Smooth muscle cell (in vitro differentiated cells): ENCODE measurements around the gene DCPS. TPM values are rescaled to one million over a fixed set of nuclear protein-coding genes. Genes with fewer than 3 reads are reported as not detected.

Experiments used
- DNase-seq: peaks from one replicate; lab custom pipeline; 2025; ENCODE audit not compliant: unreplicated experiment; lab: John Stamatoyannopoulos, UW
- H2AFZ ChIP-seq: fragments of 200-600 bp; sonication (generic); 2 replicates; pipeline ENCODE4 v1.6.0; 2016; ENCODE audit warnings: antibody characterized with exemption, low read depth, mild to moderate bottlenecking
- H3F3A ChIP-seq: fragments of 200-600 bp; sonication (generic); 2 replicates; pipeline ENCODE4 v1.6.0; 2017; ENCODE audit warnings: antibody characterized with exemption, low read depth
- H3K27ac ChIP-seq: fragments of 200-600 bp; sonication (generic); 2 replicates; pipeline ENCODE4 v1.5.1; 2016; ENCODE audit warnings: low read depth, mild to moderate bottlenecking
- H3K27me3 ChIP-seq: fragments of 200-600 bp; sonication (generic); 2 replicates; pipeline ENCODE4 v1.6.1; 2016; ENCODE audit warnings: low read depth, mild to moderate bottlenecking
- H3K36me3 ChIP-seq: fragments of 200-600 bp; sonication (generic); 2 replicates; pipeline ENCODE4 v1.5.1; 2016; ENCODE audit warnings: low read depth
- H3K4me1 ChIP-seq: fragments of 200-600 bp; sonication (generic); 2 replicates; pipeline ENCODE4 v1.5.1; 2016; ENCODE audit warnings: low read depth
- H3K4me2 ChIP-seq: fragments of 200-600 bp; sonication (generic); 2 replicates; pipeline ENCODE4 v1.6.0; 2016; ENCODE audit warnings: mild to moderate bottlenecking
- H3K4me3 ChIP-seq: fragments of 200-600 bp; sonication (generic); 2 replicates; pipeline ENCODE4 v1.5.1; 2016; ENCODE audit warnings: mild to moderate bottlenecking
- H3K79me2 ChIP-seq: fragments of 200-600 bp; sonication (generic); 2 replicates; pipeline ENCODE4 v1.6.0; 2016; ENCODE audit warnings: low read depth, mild to moderate bottlenecking
- H3K9ac ChIP-seq: fragments of 200-600 bp; sonication (generic); 2 replicates; pipeline ENCODE4 v1.6.0; 2016; ENCODE audit warnings: low read depth
- H3K9me3 ChIP-seq: fragments of 200-600 bp; sonication (generic); replicated peaks from 2 replicates; pipeline ENCODE4 v1.5.1; 2016; ENCODE audit warnings: low read depth
- H4K20me1 ChIP-seq: fragments of 200-600 bp; sonication (generic); 2 replicates; pipeline ENCODE4 v1.6.0; 2016; ENCODE audit warnings: low read depth
- WGBS: methylation state at CpG from one replicate; pipeline ENCODE4 v1.1.7; 2016; ENCODE audit warnings: low lambda C conversion rate; 5-methylcytosine and 5-hydroxymethylcytosine counted together
- polyA plus RNA-seq: library from polyadenylated mRNA; unstranded; fragments of >200 nt; fragmentation: Nextera tagmentation; extraction: Ambion mirVana; gene quantifications from 2 replicates; pipeline ENCODE4 v1.2.1, GENCODE V29; 2016
- total RNA-seq: library from RNA; depleted of rRNA; stranded (reverse); fragments of >200 nt; gene quantifications from 2 replicates; pipeline ENCODE4 v1.2.3, GENCODE V29; 2014
- TF ChIP-seq, protein P1 (sequence below): fragments of 200-600 bp; sonication (generic); IDR thresholded peaks from 2 replicates; pipeline ENCODE4 v1.5.1; 2017; ENCODE audit warnings: borderline replicate concordance, mild to moderate bottlenecking, antibody characterized with exemption; ENCODE audit not compliant: insufficient read depth, poor library complexity, severe bottlenecking

DCPS gene
- total and polyA plus RNA-seq, 2 experiments from 2014 or later = 19.0 to 25.4 TPM

DNA sequence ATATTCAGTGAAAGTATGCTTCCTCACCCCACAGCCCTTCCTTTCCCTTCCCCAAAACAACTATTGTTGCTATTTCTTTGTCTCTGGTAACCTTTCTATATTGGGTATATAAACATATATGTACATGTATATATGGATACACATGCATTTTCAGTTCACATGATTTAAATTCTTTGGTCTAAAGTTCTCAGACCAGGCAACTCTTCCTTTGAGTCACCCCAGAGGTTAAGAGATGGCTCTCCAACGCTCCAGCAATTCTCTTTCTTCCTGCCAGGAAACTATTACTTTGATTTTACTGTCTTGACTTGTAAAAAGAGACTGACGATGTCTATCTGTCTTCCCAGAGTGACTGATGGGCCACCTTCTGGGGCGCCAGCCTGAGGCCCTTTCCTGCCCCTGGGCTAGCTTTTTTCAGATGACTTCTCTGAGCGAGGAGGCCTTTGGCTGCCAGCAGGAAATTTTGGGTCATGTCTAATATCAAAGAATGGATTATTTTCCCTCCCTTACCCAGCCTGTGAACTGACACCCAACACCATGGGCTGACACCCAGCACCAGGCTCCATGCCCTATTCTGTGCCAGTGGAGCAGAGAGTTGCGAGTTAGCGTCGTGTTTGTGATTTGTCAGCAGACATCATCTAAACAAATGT, 37.2 kb downstream of the DCPS start:
- Histone ChIP-seq H4K20me1 (no peaks in the 10 kb centered on the region), H3K27me3 (no peaks in the 10 kb centered on the region), H3K27ac (peak overlapping the region; percentile 81), H3F3A (peaks cover 22% of the 10 kb centered on the region), H3K79me2 (no peaks in the 10 kb centered on the region), H3K36me3 (no peaks in the 10 kb centered on the region), H3K4me3 (no peak overlapping the region), H2AFZ (no peak overlapping the region), H3K4me2 (peak overlapping the region; percentile 60), H3K4me1 (peaks cover 38% of the 10 kb centered on the region), H3K9me3 (no peaks in the 10 kb centered on the region), H3K9ac (peak overlapping the region; percentile 26)
- TF ChIP-seq, protein P1, sequence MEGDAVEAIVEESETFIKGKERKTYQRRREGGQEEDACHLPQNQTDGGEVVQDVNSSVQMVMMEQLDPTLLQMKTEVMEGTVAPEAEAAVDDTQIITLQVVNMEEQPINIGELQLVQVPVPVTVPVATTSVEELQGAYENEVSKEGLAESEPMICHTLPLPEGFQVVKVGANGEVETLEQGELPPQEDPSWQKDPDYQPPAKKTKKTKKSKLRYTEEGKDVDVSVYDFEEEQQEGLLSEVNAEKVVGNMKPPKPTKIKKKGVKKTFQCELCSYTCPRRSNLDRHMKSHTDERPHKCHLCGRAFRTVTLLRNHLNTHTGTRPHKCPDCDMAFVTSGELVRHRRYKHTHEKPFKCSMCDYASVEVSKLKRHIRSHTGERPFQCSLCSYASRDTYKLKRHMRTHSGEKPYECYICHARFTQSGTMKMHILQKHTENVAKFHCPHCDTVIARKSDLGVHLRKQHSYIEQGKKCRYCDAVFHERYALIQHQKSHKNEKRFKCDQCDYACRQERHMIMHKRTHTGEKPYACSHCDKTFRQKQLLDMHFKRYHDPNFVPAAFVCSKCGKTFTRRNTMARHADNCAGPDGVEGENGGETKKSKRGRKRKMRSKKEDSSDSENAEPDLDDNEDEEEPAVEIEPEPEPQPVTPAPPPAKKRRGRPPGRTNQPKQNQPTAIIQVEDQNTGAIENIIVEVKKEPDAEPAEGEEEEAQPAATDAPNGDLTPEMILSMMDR = no peak
- DNase-seq = no peak
- 51% methylated on average over 7 of the region's 7 CpGs for WGBS

DNA sequence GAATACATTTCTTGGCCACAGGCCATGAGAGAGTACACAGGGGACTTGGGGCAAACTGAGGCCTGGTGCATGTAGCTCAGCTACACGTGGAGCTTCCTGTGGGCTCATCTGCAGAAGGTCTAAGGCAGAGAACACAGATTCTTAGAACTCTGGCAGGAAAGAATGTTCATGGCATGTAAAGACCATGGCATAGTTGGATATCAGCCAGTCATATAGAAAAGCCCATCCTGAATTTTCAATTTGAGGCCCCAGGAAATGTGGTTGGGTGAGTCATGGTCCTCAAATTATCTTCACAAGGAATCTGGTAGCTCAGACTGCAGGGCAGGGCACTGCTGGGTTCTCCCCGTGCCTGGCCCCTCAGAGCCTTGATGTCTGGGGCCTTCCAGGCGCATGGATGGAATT, 37.9 kb downstream of the DCPS start:
- Histone ChIP-seq H3K4me1 (peaks cover 38% of the 10 kb centered on the region), H3K9me3 (no peaks in the 10 kb centered on the region), H3K27ac (peak overlapping the region; percentile 81), H3K79me2 (no peaks in the 10 kb centered on the region), H3K27me3 (no peaks in the 10 kb centered on the region), H3K36me3 (no peaks in the 10 kb centered on the region), H3K4me3 (no peak overlapping the region), H4K20me1 (no peaks in the 10 kb centered on the region), H2AFZ (no peak overlapping the region), H3F3A (peaks cover 18% of the 10 kb centered on the region), H3K4me2 (peak overlapping the region; percentile 60), H3K9ac (peak overlapping the region; percentile 26)
- DNase-seq = no peak
- WGBS = 10% methylated on average over 3 of the region's 3 CpGs
- TF ChIP-seq, protein P1 = no peak

DNA sequence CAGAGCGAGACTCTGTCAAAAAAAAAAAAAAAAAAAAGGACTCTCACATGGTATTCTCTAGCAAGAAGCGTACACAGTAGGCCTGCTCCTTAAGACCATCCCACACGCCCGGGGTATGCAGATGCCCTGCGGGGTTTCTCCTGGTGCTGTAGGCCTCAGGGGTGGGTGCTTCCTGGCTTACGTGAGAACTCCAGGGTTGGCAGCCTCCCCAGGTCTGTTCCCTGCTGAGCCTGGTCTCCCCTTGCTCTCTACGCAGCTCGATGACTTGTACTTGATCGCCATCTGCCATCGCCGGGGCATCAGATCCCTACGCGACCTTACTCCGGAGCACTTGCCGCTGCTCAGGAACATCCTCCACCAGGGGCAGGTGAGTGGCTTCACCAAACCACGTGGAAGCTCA, 39.2 kb downstream of the DCPS start:
- no peak overlapping the region for H3K9ac ChIP-seq
- H2AFZ ChIP-seq = no peak overlapping the region
- H3K4me3 ChIP-seq = no peak overlapping the region
- no peak overlapping the region for H3K27ac ChIP-seq
- TF ChIP-seq, protein P1 = no peak
- H3K27me3 ChIP-seq = no peaks in the 10 kb centered on the region
- 96% methylated on average over 16 of the region's 16 CpGs for WGBS
- H3K79me2 ChIP-seq = no peaks in the 10 kb centered on the region
- no peak for DNase-seq
- H3K4me1 ChIP-seq = peaks cover 36% of the 10 kb centered on the region
- H3K4me2 ChIP-seq = no peak overlapping the region
- H3F3A ChIP-seq = peaks cover 24% of the 10 kb centered on the region
- H4K20me1 ChIP-seq = no peaks in the 10 kb centered on the region
- H3K9me3 ChIP-seq = no peaks in the 10 kb centered on the region
- H3K36me3 ChIP-seq = no peaks in the 10 kb centered on the region
